ENCODE measurements around the gene FCER2.
"Not testable (repeated sequence)": the region's sequence is repeated elsewhere in the genome, so short reads cannot be mapped to it uniquely, and the experiment has no call there.

FCER2 gene

DNA sequence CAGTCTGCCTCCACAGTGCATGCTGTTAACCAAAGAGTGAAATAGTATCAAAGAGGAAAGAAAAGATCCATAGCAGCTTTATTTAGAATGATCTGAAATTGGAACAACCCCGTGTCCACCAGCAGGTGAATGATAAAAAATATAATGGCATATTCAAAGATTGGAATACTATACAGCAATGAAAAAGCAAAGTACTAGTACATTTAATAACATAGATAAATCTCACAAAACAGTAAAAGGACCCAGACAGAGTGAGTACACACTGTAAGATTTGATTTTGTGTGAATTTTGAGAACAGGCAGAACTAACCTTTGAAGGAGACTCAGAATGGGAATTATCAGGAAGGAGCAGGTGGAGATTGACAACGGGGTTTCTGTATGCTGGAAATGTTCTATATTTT is 46.2 kb upstream of the FCER2 start:
- Histone ChIP-seq H3F3A (ENCODE audit: insufficient read depth, low read length) (no peaks in the 10 kb centered on the region), H3K36me3 (ENCODE audit: insufficient read depth, low read length) (no peaks in the 10 kb centered on the region)

DNA sequence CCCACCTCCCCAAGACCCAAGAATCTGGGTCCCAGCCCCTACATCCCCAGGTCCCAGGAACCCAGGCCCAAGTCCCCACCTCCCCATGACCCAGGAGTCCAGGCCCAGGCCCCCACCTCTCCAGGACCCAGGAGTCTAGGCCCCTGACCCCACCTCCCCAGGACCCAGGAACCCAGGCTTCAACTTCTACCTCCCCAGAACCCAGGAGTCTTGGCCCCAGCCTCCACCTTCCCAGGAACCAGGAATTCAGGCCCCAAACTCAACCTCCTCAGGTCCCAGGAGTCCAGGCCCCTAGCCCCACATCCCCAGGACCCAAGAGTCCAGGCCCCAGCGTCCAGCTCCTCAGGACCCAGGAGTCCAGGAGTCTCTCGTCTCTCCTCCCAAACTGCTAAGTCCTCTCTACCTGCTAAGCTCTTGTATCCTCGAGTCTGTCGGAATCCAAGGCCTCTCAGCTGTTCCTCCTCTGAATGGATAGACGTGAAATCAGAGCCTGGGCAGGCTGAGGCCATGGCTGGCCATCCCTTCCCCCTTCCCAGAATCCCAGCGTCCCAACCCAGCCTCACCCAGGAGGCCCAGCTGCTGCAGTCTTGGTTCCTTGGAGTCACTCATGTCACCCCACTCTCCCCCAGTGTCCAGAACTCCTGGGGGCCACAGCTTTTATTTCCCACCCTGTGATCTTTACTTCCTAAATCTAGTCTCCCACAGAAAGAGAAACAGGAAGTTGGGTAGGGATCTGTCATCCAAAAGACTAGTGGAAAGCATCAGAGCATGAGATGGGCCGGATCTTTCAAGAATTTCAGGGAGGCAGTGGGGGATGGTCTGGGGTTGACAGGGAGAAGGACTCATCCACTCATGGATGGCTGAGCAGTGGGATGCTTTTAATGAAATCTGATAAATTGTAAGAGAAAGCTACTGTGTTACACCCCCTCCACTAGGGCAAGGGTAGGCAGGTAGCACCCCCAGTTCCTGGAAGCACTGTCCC is 45.3 kb upstream of the FCER2 start, which contains the start of gene CD209:
Gene CD209 (minus strand): TSS at position 632 of the 982 bp plus-strand sequence. CDS start 23 bp downstream, at position 609.
- Histone ChIP-seq H3K9me2 (ENCODE audit: low read depth, low read length) (no peaks in the 10 kb centered on the region), H3K9me3 (ENCODE audit: low read length) (0 out of 2 replicates have a peak, but pooled peaks cover 2% of the 10 kb centered on the region), H3K36me3 (ENCODE audit: insufficient read depth, low read length) (no peaks in the 10 kb centered on the region), H4K20me1 (ENCODE audit: insufficient read depth, low read length) (no peaks in the 10 kb centered on the region), H3K27me3 (ENCODE audit: insufficient read depth, low read length) (no peaks in the 10 kb centered on the region), H3K4me1 (ENCODE audit: insufficient read depth, low read length, severe bottlenecking) (no peaks in the 10 kb centered on the region), H3F3A (ENCODE audit: insufficient read depth, low read length) (no peaks in the 10 kb centered on the region), H2AFZ (ENCODE audit: low read length) (no peak within 1 kb of the TSS), H3K4me3 (ENCODE audit: low read depth, low read length, poor library complexity, severe bottlenecking) (no peak within 1 kb of the TSS), H3K9ac (ENCODE audit: low read length) (no peak within 1 kb of the TSS), H3K27ac (ENCODE audit: low read depth, low read length, poor library complexity, severe bottlenecking) (no peak within 1 kb of the TSS), H3K79me2 (ENCODE audit: insufficient read depth, low read length) (no peaks in the 10 kb centered on the region), H3K4me2 (ENCODE audit: low read length) (no peak within 1 kb of the TSS)
- no peak for TF ChIP-seq EZH2 (IDR thresholded peaks at IDR 0.05; ENCODE audit: borderline replicate concordance, low read length)
- TF ChIP-seq, protein P1, sequence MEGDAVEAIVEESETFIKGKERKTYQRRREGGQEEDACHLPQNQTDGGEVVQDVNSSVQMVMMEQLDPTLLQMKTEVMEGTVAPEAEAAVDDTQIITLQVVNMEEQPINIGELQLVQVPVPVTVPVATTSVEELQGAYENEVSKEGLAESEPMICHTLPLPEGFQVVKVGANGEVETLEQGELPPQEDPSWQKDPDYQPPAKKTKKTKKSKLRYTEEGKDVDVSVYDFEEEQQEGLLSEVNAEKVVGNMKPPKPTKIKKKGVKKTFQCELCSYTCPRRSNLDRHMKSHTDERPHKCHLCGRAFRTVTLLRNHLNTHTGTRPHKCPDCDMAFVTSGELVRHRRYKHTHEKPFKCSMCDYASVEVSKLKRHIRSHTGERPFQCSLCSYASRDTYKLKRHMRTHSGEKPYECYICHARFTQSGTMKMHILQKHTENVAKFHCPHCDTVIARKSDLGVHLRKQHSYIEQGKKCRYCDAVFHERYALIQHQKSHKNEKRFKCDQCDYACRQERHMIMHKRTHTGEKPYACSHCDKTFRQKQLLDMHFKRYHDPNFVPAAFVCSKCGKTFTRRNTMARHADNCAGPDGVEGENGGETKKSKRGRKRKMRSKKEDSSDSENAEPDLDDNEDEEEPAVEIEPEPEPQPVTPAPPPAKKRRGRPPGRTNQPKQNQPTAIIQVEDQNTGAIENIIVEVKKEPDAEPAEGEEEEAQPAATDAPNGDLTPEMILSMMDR (IDR thresholded peaks at IDR 0.05; ENCODE audit: low read length), result no peak

More for the DNA sequence above, 46.2 kb upstream of the FCER2 start:
- H3K79me2 ChIP-seq (ENCODE audit: insufficient read depth, low read length), result no peaks in the 10 kb centered on the region
- H3K4me1 ChIP-seq (ENCODE audit: insufficient read depth, low read length, severe bottlenecking), result no peaks in the 10 kb centered on the region
- no peak overlapping the region for H3K9ac ChIP-seq (ENCODE audit: low read length)
- H3K27me3 ChIP-seq (ENCODE audit: insufficient read depth, low read length), result no peaks in the 10 kb centered on the region
- no peak overlapping the region for H2AFZ ChIP-seq (ENCODE audit: low read length)
- H3K4me2 ChIP-seq (ENCODE audit: low read length), result no peak overlapping the region
- no peak overlapping the region for H3K4me3 ChIP-seq (ENCODE audit: low read depth, low read length, poor library complexity, severe bottlenecking)
- H3K9me3 ChIP-seq (ENCODE audit: low read length), result 0 out of 2 replicates have a peak, but pooled peaks cover 2% of the 10 kb centered on the region
- TF ChIP-seq, protein P1 (IDR thresholded peaks at IDR 0.05; ENCODE audit: low read length), result no peak
- TF ChIP-seq EZH2 (IDR thresholded peaks at IDR 0.05; ENCODE audit: borderline replicate concordance, low read length), result no peak
- no peaks in the 10 kb centered on the region for H4K20me1 ChIP-seq (ENCODE audit: insufficient read depth, low read length)
- H3K9me2 ChIP-seq (ENCODE audit: low read depth, low read length), result no peaks in the 10 kb centered on the region
- no peak overlapping the region for H3K27ac ChIP-seq (ENCODE audit: low read depth, low read length, poor library complexity, severe bottlenecking)

DNA sequence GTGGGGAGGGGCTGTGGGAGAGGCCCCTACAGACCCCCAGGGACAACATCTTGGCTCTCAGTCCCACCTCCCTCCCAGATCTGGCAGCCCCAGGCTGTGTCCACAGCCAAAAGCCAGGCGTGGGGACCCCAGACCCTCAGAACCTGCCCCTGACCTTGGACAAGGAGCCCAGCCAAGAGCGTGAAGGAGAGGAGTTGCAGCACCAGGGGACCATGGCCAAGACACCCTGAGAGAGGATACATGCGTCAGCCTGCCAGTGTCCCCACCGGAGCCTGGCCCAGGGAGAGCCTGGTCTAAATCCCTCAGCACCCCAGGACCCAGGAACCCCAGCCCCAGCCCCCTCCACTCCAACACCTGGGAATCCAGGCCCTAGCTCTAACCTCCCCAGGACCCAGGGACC is 44.4 kb upstream of the FCER2 start:
- H3K9me2 ChIP-seq (ENCODE audit: low read depth, low read length); H3K27ac ChIP-seq (ENCODE audit: low read depth, low read length, poor library complexity, severe bottlenecking); H3K27me3 ChIP-seq (ENCODE audit: insufficient read depth, low read length); H3K36me3 ChIP-seq (ENCODE audit: insufficient read depth, low read length); H3K4me1 ChIP-seq (ENCODE audit: insufficient read depth, low read length, severe bottlenecking); H3K4me3 ChIP-seq (ENCODE audit: low read depth, low read length, poor library complexity, severe bottlenecking); H3K79me2 ChIP-seq (ENCODE audit: insufficient read depth, low read length); H3K4me2 ChIP-seq (ENCODE audit: low read length); H2AFZ ChIP-seq (ENCODE audit: low read length); H3K9ac ChIP-seq (ENCODE audit: low read length); H4K20me1 ChIP-seq (ENCODE audit: insufficient read depth, low read length); H3K9me3 ChIP-seq (ENCODE audit: low read length); H3F3A ChIP-seq (ENCODE audit: insufficient read depth, low read length): not testable (repeated sequence)
